H9 (cell line): ENCODE results near the gene AMER3. TPM values are rescaled to one million over a fixed set of nuclear protein-coding genes. Genes with fewer than 3 reads are reported as not detected.

Source experiments
- DNase-seq: peaks from one replicate; pipeline ENCODE4 v3.0.0-alpha.2; 2017
- H2AFZ ChIP-seq: one replicate; pipeline ENCODE4 v1.6.1; 2013; ENCODE audit warnings: mild to moderate bottlenecking, low read length, control low read depth, moderate library complexity
- H2AK5ac ChIP-seq: 2 replicates; pipeline ENCODE4 v1.6.1; 2013; ENCODE audit warnings: low read length, control low read depth, mixed read lengths; ENCODE audit not compliant: insufficient read length
- H2BK120ac ChIP-seq: one replicate; pipeline ENCODE4 v1.6.1; 2013; ENCODE audit warnings: low read depth, mild to moderate bottlenecking, low read length, control low read depth, inconsistent platforms; ENCODE audit not compliant: poor library complexity, severe bottlenecking
- H2BK12ac ChIP-seq: 2 replicates; pipeline ENCODE4 v1.6.1; 2013; ENCODE audit warnings: low read length, control low read depth, mixed read lengths, low read depth; ENCODE audit not compliant: insufficient read length
- H2BK15ac ChIP-seq: 2 replicates; pipeline ENCODE4 v1.6.1; 2013; ENCODE audit warnings: low read depth, low read length, control low read depth
- H2BK20ac ChIP-seq: one replicate; pipeline ENCODE4 v1.6.1; 2013; ENCODE audit warnings: low read depth, mild to moderate bottlenecking, low read length, control low read depth, inconsistent platforms; ENCODE audit not compliant: poor library complexity, severe bottlenecking
- H2BK5ac ChIP-seq: 2 replicates; pipeline ENCODE4 v1.6.1; 2013; ENCODE audit warnings: low read length, control low read depth, mixed read lengths; ENCODE audit not compliant: insufficient read length
- H3K14ac ChIP-seq: 2 replicates; pipeline ENCODE4 v1.6.1; 2013; ENCODE audit warnings: low read length, control low read depth; ENCODE audit not compliant: insufficient read depth
- H3K18ac ChIP-seq: 2 replicates; pipeline ENCODE4 v1.6.1; 2013; ENCODE audit warnings: low read depth, mild to moderate bottlenecking, mixed read lengths, low read length, control low read depth; ENCODE audit not compliant: insufficient read length
- H3K23ac ChIP-seq: 2 replicates; pipeline ENCODE4 v1.6.1; 2013; ENCODE audit warnings: low read length, control low read depth, mixed read lengths, low read depth; ENCODE audit not compliant: insufficient read length
- H3K23me2 ChIP-seq: 2 replicates; pipeline ENCODE4 v1.6.1; 2013; ENCODE audit warnings: low read depth, mild to moderate bottlenecking, mixed read lengths, low read length, control low read depth; ENCODE audit not compliant: insufficient read length, poor library complexity, severe bottlenecking
- H3K27ac ChIP-seq: 2 replicates; pipeline ENCODE4 v1.5.1; 2013; ENCODE audit warnings: low read length, control low read depth, mixed read lengths, low read depth; ENCODE audit not compliant: insufficient read length
- H3K27me3 ChIP-seq: 2 replicates; pipeline ENCODE4 v1.6.1; 2013; ENCODE audit warnings: low read length, control low read depth, inconsistent platforms; ENCODE audit not compliant: insufficient read depth
- H3K4ac ChIP-seq: 2 replicates; pipeline ENCODE4 v1.6.1; 2013; ENCODE audit warnings: low read depth, mild to moderate bottlenecking, control low read depth, inconsistent platforms, low read length, moderate library complexity
- H3K4me1 ChIP-seq: 2 replicates; pipeline ENCODE4 v1.6.1; 2013; ENCODE audit warnings: low read length, control low read depth, inconsistent platforms; ENCODE audit not compliant: insufficient read depth
- H3K4me2 ChIP-seq: 2 replicates; pipeline ENCODE4 v1.6.1; 2013; ENCODE audit warnings: low read length, control low read depth, mixed read lengths; ENCODE audit not compliant: insufficient read length, insufficient read depth
- H3K56ac ChIP-seq: 2 replicates; pipeline ENCODE4 v1.6.1; 2013; ENCODE audit warnings: low read depth, mild to moderate bottlenecking, mixed read lengths, low read length, control low read depth; ENCODE audit not compliant: insufficient read length
- H3K79me1 ChIP-seq: 2 replicates; pipeline ENCODE4 v1.6.1; 2013; ENCODE audit warnings: low read depth, mild to moderate bottlenecking, moderate library complexity, low read length, control low read depth, inconsistent platforms; ENCODE audit not compliant: insufficient read depth, poor library complexity, severe bottlenecking
- H3K79me2 ChIP-seq: 2 replicates; pipeline ENCODE4 v1.6.1; 2013; ENCODE audit warnings: low read length, control low read depth, inconsistent platforms; ENCODE audit not compliant: insufficient read depth
- H3K9ac ChIP-seq: 2 replicates; pipeline ENCODE4 v1.6.1; 2013; ENCODE audit warnings: low read length, control low read depth, mixed read lengths; ENCODE audit not compliant: insufficient read length; ENCODE audit errors: extremely low read depth
- H3K9me3 ChIP-seq: one replicate; pipeline ENCODE4 v1.6.1; 2013; ENCODE audit warnings: low read depth, low read length, inconsistent platforms; ENCODE audit not compliant: control insufficient read depth
- H3T11ph ChIP-seq: one replicate; pipeline ENCODE4 v1.6.1; 2013; ENCODE audit warnings: mild to moderate bottlenecking, low read length, control low read depth, inconsistent platforms
- H4K20me1 ChIP-seq: one replicate; pipeline ENCODE4 v1.6.1; 2013; ENCODE audit not compliant: control insufficient read depth, insufficient read length, insufficient read depth
- H4K5ac ChIP-seq: 2 replicates; pipeline ENCODE4 v1.6.1; 2013; ENCODE audit warnings: low read depth, mild to moderate bottlenecking, mixed read lengths, low read length, control low read depth; ENCODE audit not compliant: insufficient read length
- H4K8ac ChIP-seq: replicated peaks from 2 replicates; pipeline ENCODE4 v1.6.1; 2013; ENCODE audit warnings: low read length, control low read depth, mixed read lengths, low read depth; ENCODE audit not compliant: insufficient read length
- H4K91ac ChIP-seq: 2 replicates; pipeline ENCODE4 v1.6.1; 2013; ENCODE audit warnings: low read depth, mild to moderate bottlenecking, moderate library complexity, mixed read lengths, low read length, control low read depth; ENCODE audit not compliant: insufficient read length
- H3K27ac Mint-ChIP-seq, 3 experiments: 2 replicates in 2 of 3; 3 replicates in 1 of 3; pipeline ENCODE4 v1.8.0; 2020 to 2021; ENCODE audit warnings: mixed read lengths in 3 of 3, mild to moderate bottlenecking in 1 of 3, moderate library complexity in 1 of 3
- H3K27me3 Mint-ChIP-seq: 2 replicates; pipeline ENCODE4 v1.8.0; 2021; ENCODE audit warnings: low read depth, mild to moderate bottlenecking, moderate library complexity, mixed read lengths
- H3K36me3 Mint-ChIP-seq, 3 experiments: 2 replicates in 2 of 3; 3 replicates in 1 of 3; pipeline ENCODE4 v1.8.0; 2020 to 2021; ENCODE audit warnings: low read depth in 3 of 3, mixed read lengths in 3 of 3; ENCODE audit not compliant: insufficient read depth in 1 of 3
- H3K4me1 Mint-ChIP-seq, 2 experiments: 2 replicates each; pipeline ENCODE4 v1.8.0; 2020; ENCODE audit warnings: mixed read lengths in 2 of 2
- H3K4me3 Mint-ChIP-seq, 2 experiments: 2 replicates in 1 of 2; 3 replicates in 1 of 2; pipeline ENCODE4 v1.8.0; 2020 to 2021; ENCODE audit warnings: mild to moderate bottlenecking in 2 of 2, mixed read lengths in 2 of 2, moderate library complexity in 1 of 2
- H3K9me3 Mint-ChIP-seq, 2 experiments: 2 replicates in 1 of 2; 3 replicates in 1 of 2; pipeline ENCODE4 v1.8.0; 2020; ENCODE audit warnings: mild to moderate bottlenecking in 2 of 2, mixed read lengths in 2 of 2, moderate library complexity in 1 of 2
- WGBS: extraction: QIAGEN DNeasy Blood & Tissue Kit; methylation state at CpG from one replicate; pipeline ENCODE4 v1.1.7; 2013; ENCODE audit warnings: missing lambda C conversion rate, low lambda C conversion rate, mixed read lengths; ENCODE audit not compliant: insufficient read length; ENCODE audit errors: extremely low coverage; 5-methylcytosine and 5-hydroxymethylcytosine counted together
- total RNA-seq: library from RNA; stranded (reverse); gene quantifications from 2 replicates; pipeline ENCODE4 v1.2.1, GENCODE V29; 2021
- TF ChIP-seq, protein P1 (sequence below): fragments of 200-600 bp; sonication (generic); conservative IDR thresholded peaks from 3 replicates; pipeline ENCODE4 v1.8.0; 2021; ENCODE audit warnings: antibody characterized with exemption, mild to moderate bottlenecking

The AMER3 gene
- total RNA-seq, 1 experiment from 2014 or later = 0.59 TPM

DNA sequence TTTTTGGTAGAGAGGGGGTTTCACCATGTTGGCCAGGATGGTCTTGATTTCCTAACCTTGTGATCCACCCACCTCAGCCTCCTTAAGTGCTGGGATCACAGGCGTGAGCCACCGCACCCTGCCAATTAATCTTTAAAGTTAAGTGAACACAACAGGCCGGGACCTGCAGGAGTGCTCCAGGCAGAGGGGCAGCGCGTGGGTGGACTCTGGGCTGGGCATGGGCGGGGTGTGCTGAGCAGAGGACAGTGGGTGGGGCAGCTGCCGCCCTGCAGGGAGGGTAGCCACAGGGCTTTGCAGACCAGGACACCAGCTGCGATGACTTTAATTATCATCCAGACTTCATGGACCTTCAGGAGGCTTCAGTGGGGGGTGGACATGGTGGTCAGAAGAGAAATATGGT is 35.3 kb upstream of the AMER3 start:
- H4K20me1 ChIP-seq = no peaks in the 10 kb centered on the region
- no peak overlapping the region for H3K14ac ChIP-seq
- Mint-ChIP-seq H3K27me3 (peaks cover 16% of the 10 kb centered on the region), H3K4me1 (no peaks in the 10 kb centered on the region), H3K9me3 (peaks cover 6 to 14% of the 10 kb centered on the region in 2 experiments; a peak in 4 of 5 replicates), H3K36me3 (no peaks in the 10 kb centered on the region; a peak in 1 of 7 replicates), H3K27ac (no peak overlapping the region; a peak in 1 of 7 replicates), H3K4me3 (no peak overlapping the region)
- H2AFZ ChIP-seq = no peak overlapping the region
- H3K56ac ChIP-seq = no peak overlapping the region
- DNase-seq = no peak
- H3K27ac ChIP-seq = no peak overlapping the region
- H3K4me2 ChIP-seq = no peak overlapping the region
- H3K23ac ChIP-seq = no peak overlapping the region
- H4K5ac ChIP-seq = no peak overlapping the region
- WGBS = no CpG with 5 or more reads among the region's 8 CpGs
- H2BK12ac ChIP-seq = no peak overlapping the region
- H3K23me2 ChIP-seq = no peaks in the 10 kb centered on the region
- H2BK5ac ChIP-seq = no peak overlapping the region
- no peak overlapping the region for H2BK20ac ChIP-seq
- TF ChIP-seq, protein P1, sequence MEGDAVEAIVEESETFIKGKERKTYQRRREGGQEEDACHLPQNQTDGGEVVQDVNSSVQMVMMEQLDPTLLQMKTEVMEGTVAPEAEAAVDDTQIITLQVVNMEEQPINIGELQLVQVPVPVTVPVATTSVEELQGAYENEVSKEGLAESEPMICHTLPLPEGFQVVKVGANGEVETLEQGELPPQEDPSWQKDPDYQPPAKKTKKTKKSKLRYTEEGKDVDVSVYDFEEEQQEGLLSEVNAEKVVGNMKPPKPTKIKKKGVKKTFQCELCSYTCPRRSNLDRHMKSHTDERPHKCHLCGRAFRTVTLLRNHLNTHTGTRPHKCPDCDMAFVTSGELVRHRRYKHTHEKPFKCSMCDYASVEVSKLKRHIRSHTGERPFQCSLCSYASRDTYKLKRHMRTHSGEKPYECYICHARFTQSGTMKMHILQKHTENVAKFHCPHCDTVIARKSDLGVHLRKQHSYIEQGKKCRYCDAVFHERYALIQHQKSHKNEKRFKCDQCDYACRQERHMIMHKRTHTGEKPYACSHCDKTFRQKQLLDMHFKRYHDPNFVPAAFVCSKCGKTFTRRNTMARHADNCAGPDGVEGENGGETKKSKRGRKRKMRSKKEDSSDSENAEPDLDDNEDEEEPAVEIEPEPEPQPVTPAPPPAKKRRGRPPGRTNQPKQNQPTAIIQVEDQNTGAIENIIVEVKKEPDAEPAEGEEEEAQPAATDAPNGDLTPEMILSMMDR = no peak
- H3T11ph ChIP-seq = no peak overlapping the region
- no peak overlapping the region for H2AK5ac ChIP-seq
- no peak overlapping the region for H4K91ac ChIP-seq
- no peak overlapping the region for H3K9ac ChIP-seq
- H3K27me3 ChIP-seq = no peaks in the 10 kb centered on the region
- H4K8ac ChIP-seq = no peak overlapping the region
- no peak overlapping the region for H2BK120ac ChIP-seq
- no peaks in the 10 kb centered on the region for H3K79me2 ChIP-seq
- H3K4me1 ChIP-seq = no peaks in the 10 kb centered on the region
- H3K4ac ChIP-seq = no peak overlapping the region
- no peak overlapping the region for H2BK15ac ChIP-seq
- H3K9me3 ChIP-seq = no peaks in the 10 kb centered on the region
- no peak overlapping the region for H3K18ac ChIP-seq
- no peaks in the 10 kb centered on the region for H3K79me1 ChIP-seq
